H1 (cell line): ENCODE data around the gene DDX60. TPM values are rescaled to one million over a fixed set of nuclear protein-coding genes. Genes with fewer than 3 reads are reported as not detected.

Experiments used
- ATF2 ChIP-seq: IDR thresholded peaks from 2 replicates; pipeline ENCODE4 v1.6.1; 2012; ENCODE audit warnings: low read length, inconsistent platforms
- CREB1 ChIP-seq: IDR thresholded peaks from 2 replicates; pipeline ENCODE4 v1.6.1; 2012; ENCODE audit warnings: inconsistent platforms
- CTCF ChIP-seq, 3 experiments: IDR thresholded peaks; 1 replicate in 2 of 3; 2 replicates in 1 of 3; pipeline versions ENCODE4 v1.5.1 to v1.6.1; 2011; ENCODE audit warnings: low read length in 3 of 3, mild to moderate bottlenecking in 3 of 3, inconsistent platforms in 2 of 3, low read depth in 1 of 3, moderate library complexity in 1 of 3; ENCODE audit not compliant: insufficient read depth in 1 of 3; ENCODE audit errors: control extremely low read depth in 1 of 3
- EZH2 ChIP-seq: fragments of 200-600 bp; sonication (generic); IDR thresholded peaks from 2 replicates; pipeline ENCODE4 v1.7.1; 2012; ENCODE audit warnings: low read depth, mild to moderate bottlenecking, moderate library complexity, low read length, inconsistent platforms; ENCODE audit not compliant: severe bottlenecking
- KDM4A ChIP-seq: IDR thresholded peaks from one replicate; pipeline ENCODE4 v1.7.1; 2012; ENCODE audit warnings: low read depth, mild to moderate bottlenecking, moderate library complexity, low read length, inconsistent platforms; ENCODE audit not compliant: severe bottlenecking
- polyA plus RNA-seq, 7 experiments: library from polyadenylated mRNA; depleted of rRNA in 3 of 7; stranded (reverse) in 5 of 7; unstranded in 2 of 7; fragments of >200 nt in 5 of 7; fragments of 200-250 nt in 2 of 7; gene quantifications; 1 replicate in 5 of 7; 2 replicates in 1 of 7; 4 replicates in 1 of 7; pipeline versions ENCODE4 v1.2.1 to v1.2.3, GENCODE V29; 2011 to 2013; ENCODE audit warnings: missing spikeins in 2 of 7, mixed read lengths in 2 of 7
- total RNA-seq: library from RNA; stranded (reverse); fragmentation: NEBNext Ultra II Directional; extraction: Animal tissue kit (Norgen Biotek cat#: 25700); gene quantifications from 2 replicates; pipeline ENCODE4 v1.2.1, GENCODE V29; 2021

Gene DDX60
- total and polyA plus RNA-seq, 2 of the 8 experiments (the other 6 are each of a cell fraction or from before 2014, with no cell fraction given) = 1.00 to 1.6 TPM

- TF ChIP-seq ATF2 (no peak), CREB1 (no peak), EZH2 (no peak), CTCF (IDR thresholded peaks at IDR 0.05; ENCODE audit: control extremely low read depth in 1 of 3, insufficient read depth in 1 of 3, low read depth in 1 of 3, low read length in 3 of 3) (no peak), KDM4A (no peak)
Measured at GRCh38 chr4:168273838-168274237, 44.7 kb downstream of the DDX60 start (continued).
